Measurements from ENCODE around the gene GOLGA1. TPM values are rescaled to one million over a fixed set of nuclear protein-coding genes. Genes with fewer than 3 reads are reported as not detected.
A peak's percentile ranks its signal among the peaks of the same experiment; 100 is the strongest.

The GOLGA1 gene
- total RNA-seq, 2 experiments from 2014 or later = 19.0 to 19.2 TPM

DNA sequence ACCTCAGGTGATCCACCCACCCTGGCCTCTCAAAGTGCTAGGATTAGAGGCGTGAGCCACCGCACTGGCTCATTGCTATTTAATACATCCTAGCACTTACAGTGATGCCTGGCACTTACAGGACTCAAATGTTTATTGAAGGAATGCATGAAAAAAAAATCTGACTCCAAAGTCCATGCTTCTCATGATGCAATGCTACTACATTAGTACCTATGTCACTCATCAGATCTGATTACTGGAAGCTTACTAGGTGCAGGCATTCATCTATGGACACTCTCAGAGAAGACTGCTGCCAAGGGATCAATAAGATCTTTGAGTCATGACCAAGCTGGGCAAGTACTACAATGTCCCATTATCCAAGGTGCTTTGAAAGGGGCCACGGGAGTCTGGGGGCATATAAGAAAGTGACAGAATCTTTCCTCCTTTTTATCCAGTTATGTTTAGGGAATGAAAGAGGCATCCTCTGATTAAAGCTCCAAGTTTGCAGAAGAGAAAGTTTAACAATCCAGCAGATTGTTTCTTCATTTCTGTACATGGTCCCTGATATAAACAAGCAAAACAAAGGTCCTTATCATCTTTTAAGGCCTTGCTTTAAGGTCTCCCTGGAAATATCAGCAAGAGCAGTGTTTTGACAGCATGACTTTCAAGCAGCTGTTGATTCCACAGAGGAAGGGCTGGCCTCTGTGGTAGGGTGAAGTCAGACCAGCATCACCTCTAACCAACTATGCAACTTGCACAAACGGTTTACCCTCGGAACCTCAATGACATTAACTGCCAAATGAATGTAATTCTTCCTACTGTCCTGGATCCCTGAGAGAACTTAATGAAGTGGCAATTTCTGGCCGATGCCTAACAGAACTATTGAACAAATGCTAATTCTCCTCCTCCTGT lies 43.1 kb downstream of the GOLGA1 start:
- H3K4me2 ChIP-seq (ENCODE audit: low read length) = no peak overlapping the region
- H3K9me2 ChIP-seq (ENCODE audit: insufficient read depth, low read length) = no peaks in the 10 kb centered on the region
- no peak overlapping the region for H3K4me3 ChIP-seq (ENCODE audit: low read depth, low read length, poor library complexity, severe bottlenecking)
- ChIA-PET CTCF (ENCODE audit: unreplicated experiment) (no interaction called here), POLR2A (no interaction called here)
- DNase-seq (ENCODE audit: low spot score) = no peak
- intact Hi-C loops (cut with micrococcal nuclease; ENCODE audit: unreplicated experiment) = no loop called here
- TF ChIP-seq EZH2phosphoT487 (IDR thresholded peaks at IDR 0.05; ENCODE audit: borderline replicate concordance, low read depth, low read length) = no peak
- TF ChIP-seq, protein P1, sequence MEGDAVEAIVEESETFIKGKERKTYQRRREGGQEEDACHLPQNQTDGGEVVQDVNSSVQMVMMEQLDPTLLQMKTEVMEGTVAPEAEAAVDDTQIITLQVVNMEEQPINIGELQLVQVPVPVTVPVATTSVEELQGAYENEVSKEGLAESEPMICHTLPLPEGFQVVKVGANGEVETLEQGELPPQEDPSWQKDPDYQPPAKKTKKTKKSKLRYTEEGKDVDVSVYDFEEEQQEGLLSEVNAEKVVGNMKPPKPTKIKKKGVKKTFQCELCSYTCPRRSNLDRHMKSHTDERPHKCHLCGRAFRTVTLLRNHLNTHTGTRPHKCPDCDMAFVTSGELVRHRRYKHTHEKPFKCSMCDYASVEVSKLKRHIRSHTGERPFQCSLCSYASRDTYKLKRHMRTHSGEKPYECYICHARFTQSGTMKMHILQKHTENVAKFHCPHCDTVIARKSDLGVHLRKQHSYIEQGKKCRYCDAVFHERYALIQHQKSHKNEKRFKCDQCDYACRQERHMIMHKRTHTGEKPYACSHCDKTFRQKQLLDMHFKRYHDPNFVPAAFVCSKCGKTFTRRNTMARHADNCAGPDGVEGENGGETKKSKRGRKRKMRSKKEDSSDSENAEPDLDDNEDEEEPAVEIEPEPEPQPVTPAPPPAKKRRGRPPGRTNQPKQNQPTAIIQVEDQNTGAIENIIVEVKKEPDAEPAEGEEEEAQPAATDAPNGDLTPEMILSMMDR (conservative IDR thresholded peaks at IDR 0.05; ENCODE audit: low read length) = no peak
- H2AFZ ChIP-seq (ENCODE audit: low read length) = no peak overlapping the region
- H3K4me1 ChIP-seq (ENCODE audit: insufficient read depth, low read length, poor library complexity, severe bottlenecking) = peaks cover 8% of the 10 kb centered on the region
- no peaks in the 10 kb centered on the region for H3K79me2 ChIP-seq (ENCODE audit: insufficient read depth, low read depth, low read length)
- H3K9me3 ChIP-seq (ENCODE audit: low read length) = no peaks in the 10 kb centered on the region
- H4K20me1 ChIP-seq (ENCODE audit: insufficient read depth, low read length) = no peaks in the 10 kb centered on the region
- no peak overlapping the region for H3K27ac ChIP-seq (ENCODE audit: low read depth, low read length, poor library complexity, severe bottlenecking)
- no TSS peak for BruUV-seq (replicated peaks)
- H3K36me3 ChIP-seq (ENCODE audit: insufficient read depth, low read length) = peaks cover 60% of the 10 kb centered on the region

DNA sequence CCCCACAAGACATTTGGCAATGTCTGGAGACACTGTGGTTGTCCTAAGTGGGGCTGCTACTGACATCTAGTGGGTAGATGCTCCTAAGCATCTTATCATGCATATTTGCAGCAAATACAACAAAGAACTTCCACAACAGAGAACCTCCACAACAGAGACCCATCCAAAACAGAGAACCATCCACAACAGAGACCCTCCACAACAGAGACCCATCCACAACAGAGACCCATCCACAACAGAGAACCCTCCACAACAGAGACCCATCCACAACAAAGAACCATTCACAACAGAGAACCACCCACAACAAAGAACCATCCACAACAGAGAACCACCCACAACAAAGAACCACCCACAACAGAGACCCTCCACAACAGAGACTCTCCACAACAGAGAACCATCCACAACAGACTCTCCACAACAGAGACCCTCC lies 46.1 kb downstream of the GOLGA1 start:
- no peaks in the 10 kb centered on the region for H3K9me2 ChIP-seq (ENCODE audit: insufficient read depth, low read length)
- ChIA-PET CTCF (ENCODE audit: unreplicated experiment) (no interaction called here), POLR2A (no interaction called here)
- H3K36me3 ChIP-seq (ENCODE audit: insufficient read depth, low read length) = peaks cover 65% of the 10 kb centered on the region
- no peak overlapping the region for H3K4me2 ChIP-seq (ENCODE audit: low read length)
- H3K4me3 ChIP-seq (ENCODE audit: low read depth, low read length, poor library complexity, severe bottlenecking) = no peak overlapping the region
- no peak overlapping the region for H2AFZ ChIP-seq (ENCODE audit: low read length)
- intact Hi-C loops (cut with micrococcal nuclease; ENCODE audit: unreplicated experiment) = loop anchor here (1.0 to 5.0 kb wide), 4 partner anchors 22 to 478 kb away; partner anchors contain the start of gene WDR38
- no peak for TF ChIP-seq EZH2phosphoT487 (IDR thresholded peaks at IDR 0.05; ENCODE audit: borderline replicate concordance, low read depth, low read length)
- TF ChIP-seq, protein P1 (conservative IDR thresholded peaks at IDR 0.05; ENCODE audit: low read length) = peak; percentile 88
- H3K9me3 ChIP-seq (ENCODE audit: low read length) = no peaks in the 10 kb centered on the region
- H3K4me1 ChIP-seq (ENCODE audit: insufficient read depth, low read length, poor library complexity, severe bottlenecking) = peaks cover 8% of the 10 kb centered on the region
- no peak overlapping the region for H3K27ac ChIP-seq (ENCODE audit: low read depth, low read length, poor library complexity, severe bottlenecking)
- no TSS peak for BruUV-seq (replicated peaks)
- no peaks in the 10 kb centered on the region for H3K79me2 ChIP-seq (ENCODE audit: insufficient read depth, low read depth, low read length)
- peak; percentile 83 for DNase-seq (ENCODE audit: low spot score)
- H4K20me1 ChIP-seq (ENCODE audit: insufficient read depth, low read length) = no peaks in the 10 kb centered on the region
